ENCODE data around the gene UBAP1L.
"Not testable (repeated sequence)": the region's sequence is repeated elsewhere in the genome, so short reads cannot be mapped to it uniquely, and the experiment has no call there.

The UBAP1L gene

DNA sequence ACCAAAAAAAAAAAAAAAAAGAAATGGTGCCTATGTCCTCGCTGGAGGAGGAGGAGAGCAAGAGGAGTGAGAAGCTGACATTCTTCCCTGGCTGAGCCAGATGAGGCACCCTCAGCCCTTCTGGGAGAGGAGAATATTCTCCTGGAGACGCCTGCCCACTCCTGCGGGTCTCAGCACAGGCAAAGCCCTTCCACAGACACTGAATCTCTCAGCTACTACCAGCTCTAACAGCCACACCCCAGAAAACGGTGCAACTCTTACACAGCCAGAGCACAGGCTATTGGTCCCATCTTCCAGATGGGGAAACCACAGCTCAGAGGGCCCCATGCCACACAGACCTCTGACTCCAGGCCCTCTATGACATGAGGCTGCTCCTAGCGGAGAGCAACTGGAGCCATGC lies 52.9 kb downstream of the UBAP1L start:
- no peak for DNase-seq

DNA sequence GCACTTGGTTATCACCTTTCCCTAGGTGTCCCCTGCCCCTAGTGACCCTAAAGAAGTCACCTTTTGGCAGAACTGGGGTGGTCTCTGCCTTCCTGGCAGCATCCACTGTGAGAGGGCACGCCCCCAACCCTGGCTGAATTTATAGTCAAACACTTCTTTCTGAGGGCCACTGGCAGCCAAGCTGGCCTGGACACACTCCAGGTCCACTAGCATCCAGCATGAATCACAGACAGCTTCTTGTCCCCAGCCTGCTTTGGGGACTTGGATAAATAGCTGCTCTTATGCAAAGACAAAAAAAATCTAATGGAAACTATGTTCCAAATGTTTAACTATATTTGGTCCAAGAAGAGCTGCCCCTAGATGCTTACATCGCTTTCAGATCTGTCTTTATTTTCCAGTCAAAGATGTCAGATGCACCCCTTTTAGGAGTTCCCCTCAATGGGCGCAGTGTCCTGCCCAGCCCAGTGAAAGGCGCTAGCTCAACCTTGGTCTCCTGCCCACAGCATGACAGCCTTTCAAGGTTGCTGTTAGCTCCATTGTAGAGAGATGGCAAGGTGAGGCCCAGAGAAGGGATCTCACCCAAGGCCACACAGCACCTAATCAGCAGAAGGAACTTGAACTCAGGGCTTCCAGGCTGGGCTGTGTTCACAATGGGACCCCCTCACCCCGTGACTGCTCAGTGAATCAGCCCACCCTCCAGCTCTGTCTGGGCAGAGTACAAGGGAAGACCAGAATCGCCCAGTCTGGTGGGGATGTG lies 54.2 kb downstream of the UBAP1L start:
- DNase-seq: no peak

DNA sequence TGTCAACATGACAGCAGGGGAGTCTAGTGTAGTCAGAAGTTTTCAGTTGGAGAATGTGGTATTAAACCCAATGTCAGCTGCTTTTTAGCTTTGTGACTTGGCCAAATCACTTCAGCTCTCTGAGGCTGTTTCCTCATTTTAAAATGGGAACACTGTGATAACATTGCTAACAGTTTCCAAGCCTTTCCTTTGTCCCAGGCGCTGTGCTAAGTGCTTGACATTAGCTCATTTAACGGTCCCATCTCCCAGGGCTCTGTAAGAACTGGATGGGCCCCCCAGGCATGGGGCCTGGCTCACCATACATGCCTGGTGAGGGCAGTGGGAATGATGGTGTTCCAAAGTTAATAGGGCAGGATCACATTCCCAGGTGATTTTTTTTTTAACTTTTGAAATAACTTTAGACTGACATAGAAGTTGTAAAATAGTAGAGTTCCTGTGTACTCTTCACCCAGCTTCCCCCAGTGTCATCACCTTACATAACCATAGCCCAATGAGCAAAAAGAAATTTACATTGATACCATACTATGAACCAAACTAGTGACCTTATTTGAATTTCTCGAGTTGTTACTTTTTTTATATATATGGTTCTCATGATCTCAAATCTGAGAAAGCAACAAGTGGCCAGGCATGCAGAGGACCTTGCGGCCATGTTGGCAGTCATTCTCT lies 54.9 kb downstream of the UBAP1L start:
- DNase-seq: no peak

DNA sequence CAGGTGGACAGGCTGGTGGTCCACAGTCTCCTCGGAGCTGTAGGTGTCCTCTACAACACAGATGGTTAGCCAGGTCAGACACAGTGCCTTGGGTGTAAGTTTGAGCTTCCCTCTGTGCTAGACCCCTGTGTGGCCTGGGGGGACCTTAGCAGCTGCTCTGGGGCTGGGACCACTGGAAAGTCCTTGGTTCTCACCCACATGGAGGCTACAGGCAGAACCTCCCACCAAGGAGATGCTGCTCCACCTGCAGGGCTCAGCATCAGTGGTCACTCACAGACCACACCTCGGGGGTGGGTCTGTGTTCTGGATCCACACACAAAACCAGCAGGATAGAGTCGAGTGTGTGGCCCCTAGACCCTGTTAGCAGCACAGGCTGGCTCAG lies 55.6 kb downstream of the UBAP1L start:
- no peak for DNase-seq

DNA sequence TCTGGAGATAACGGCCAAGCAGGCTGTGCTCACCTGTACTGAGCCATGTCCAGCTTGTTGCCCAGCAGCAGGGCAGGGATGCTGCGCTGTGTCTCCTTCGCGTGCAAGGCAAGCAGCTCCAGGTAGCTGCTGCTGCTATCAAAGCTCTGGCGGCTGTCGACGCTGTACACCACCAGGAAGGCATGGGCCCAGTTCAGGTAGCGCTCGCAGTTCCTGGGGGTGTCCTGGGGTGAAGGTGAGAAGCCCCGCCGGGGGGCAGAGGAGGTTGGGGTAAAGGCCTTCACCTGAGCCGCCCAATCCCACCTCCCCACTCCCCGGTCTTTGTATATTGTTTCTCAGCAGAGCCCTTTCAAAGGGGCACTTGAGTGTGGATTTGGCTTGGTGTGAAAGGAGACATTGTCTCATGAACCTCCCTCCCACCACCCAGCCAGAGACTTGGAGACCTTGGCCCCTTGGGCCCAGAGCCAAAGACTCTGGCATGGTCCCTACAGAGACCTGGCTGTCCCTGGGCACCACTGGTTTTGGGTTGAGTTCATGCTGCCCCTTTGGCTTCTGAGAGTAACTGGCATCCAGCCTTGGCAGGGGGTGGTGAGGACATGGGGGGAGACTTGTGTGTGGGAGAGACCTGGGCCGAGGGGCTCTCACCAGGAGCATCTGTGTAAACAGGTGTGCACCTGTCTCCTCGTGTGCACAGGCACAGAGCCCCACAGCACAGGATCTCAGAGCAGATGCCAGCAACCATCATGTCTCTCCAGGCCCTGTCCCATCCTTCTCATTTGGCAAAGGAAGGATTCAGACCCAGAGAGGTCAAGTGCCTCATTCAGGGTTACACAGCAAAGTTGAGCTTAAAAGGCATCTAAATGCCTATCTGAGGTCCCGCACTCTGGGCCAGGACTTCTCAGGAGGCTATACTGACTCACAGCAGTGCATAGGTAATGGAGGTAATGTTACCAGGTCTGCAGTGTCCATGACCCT lies 56.3 kb downstream of the UBAP1L start:
- DNase-seq: no peak

DNA sequence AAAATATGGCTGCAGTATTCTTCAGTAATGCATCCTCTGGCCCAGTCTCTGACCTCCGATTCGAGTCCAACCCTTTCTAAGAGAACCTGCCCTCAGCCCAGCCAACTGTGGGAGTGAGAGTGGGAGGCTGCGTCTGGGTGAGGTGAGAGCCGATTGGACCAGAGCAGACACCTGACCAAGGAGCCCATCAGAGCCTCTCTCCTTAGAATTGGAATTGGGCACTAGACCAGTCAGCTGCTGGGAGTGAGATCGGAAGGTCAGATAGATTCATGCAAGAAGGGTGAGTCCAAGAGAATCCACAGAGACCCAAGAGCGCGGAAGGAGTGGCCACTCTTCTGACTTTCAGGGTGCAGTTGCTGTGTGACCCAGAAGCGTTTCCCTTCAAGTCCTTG lies 57.5 kb downstream of the UBAP1L start:
- DNase-seq: no peak

DNA sequence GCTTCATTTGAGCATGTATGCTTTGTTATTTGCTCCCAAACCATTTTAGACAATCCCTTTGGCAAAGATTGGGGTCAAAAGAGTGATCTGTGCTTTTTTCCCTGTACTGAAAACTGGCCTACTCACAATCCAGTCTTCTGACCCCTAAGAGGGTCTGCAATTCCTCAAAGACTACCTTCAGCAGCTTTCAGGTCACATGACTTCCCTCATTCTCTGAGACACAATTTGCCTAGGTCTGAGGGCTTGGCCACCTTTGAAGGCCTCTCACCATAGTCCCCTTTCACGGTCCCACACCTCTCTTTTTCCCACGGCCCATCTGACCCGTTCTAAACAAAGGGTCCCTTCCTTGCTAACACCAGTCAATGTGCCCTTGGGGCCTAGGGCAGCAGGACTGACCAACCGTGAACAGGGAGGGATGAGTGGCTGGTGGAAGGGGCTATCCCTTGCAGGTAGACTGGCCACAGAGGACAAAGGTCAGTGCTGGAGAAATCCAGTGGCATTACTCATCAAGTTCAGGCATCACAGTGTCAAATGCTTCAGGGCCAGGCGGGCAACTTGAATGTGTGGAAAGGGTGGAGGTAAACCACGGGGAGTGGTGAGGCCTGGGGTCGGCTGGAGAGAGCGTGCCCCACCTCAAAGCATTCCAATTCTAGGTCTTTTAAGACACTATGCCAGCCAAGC lies 58.0 kb downstream of the UBAP1L start:
- DNase-seq: no peak

DNA sequence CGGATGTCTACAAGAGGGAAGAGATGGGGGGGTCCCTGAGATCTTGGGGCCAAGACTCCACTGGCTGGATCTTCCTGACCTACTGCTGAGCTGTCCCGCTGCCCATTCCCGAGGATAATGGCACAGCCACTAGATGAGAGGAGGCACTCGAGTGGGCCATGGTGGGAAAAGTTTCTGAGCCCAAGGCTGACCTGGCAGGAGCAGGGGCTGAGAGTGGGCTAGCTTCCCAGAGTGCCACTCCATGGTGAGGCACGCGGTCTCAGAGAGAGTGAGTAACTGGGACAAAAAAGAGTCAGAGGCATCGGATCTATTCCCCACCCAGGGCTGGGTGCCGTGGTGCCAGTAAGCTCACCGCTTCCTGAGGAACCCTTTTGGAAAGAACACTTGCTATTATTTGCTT lies 58.9 kb downstream of the UBAP1L start:
- no peak for DNase-seq

DNA sequence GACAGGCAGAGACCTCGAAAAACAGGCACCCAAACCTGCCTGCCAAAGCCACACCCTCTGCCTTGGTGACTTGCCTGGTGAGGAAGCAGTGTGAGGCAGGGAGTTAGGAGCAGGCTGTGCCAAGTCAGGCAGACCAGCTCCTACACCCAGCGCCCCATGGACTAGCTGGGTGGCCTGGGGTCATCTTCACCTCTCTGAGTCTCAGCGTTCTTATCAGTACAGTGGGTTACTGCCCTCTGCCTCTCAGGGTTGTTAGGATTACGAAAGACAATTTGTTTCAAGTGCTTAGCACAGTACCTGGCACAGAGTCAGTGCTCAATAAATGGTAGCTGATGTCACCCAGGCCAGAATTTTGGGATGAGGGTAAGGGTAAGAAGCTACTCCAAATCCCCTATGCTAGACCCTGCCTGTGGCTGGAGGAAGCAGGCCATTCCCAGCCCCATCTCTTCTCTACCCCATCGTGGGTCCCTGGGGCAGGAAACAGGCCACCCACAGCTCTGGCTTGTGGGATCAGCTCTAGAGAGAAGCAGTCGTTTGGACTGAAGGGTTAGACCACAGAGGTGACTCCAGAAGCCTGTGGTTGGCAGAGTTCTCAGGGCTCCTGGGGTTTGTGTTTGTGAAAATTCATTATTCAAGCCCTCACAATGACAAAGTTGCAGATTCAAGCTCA lies 59.7 kb downstream of the UBAP1L start:
- DNase-seq: no peak

DNA sequence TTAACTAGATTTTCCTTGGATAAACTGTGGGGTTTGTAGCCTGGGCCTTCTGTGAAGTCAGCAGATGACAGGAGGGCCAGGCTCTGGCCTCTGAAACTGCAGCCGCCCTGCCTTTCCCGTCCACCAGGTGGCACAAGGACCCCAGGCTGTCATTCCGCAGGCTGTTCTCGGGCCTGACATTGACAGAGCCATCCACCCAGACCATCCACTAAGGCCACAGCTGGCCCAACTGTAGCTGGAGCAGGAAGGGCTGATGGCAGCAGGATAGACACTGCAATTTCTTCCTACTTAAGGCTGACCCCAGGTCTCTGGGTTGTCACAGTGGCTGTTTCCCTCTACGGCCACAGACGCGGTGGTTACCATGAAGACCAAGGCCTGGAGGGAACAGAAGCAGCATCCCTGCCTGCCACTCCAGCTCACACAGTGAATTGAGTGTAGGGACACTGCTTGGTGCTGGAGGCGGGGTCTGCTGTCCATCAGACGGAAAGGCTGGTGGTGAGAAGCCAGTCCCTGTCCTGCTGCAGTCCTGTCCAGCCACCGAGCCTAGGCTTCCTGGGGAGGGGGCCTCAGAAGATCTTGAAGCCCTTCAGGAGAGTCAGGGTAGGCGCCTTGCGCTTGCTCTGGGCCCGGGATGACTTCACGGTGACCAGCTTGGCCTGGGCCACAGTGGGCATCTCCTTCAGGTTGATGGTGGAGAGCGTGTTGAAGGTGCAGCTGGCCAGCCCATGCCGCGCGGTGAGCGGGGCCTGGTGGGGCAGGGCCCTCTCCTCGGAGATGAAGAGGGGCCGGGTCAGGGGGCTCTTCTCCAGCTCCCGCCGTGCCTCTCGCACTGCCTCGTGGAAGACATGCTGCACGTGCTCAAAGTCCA lies 60.4 kb downstream of the UBAP1L start:
- DNase-seq: peak; percentile 54

DNA sequence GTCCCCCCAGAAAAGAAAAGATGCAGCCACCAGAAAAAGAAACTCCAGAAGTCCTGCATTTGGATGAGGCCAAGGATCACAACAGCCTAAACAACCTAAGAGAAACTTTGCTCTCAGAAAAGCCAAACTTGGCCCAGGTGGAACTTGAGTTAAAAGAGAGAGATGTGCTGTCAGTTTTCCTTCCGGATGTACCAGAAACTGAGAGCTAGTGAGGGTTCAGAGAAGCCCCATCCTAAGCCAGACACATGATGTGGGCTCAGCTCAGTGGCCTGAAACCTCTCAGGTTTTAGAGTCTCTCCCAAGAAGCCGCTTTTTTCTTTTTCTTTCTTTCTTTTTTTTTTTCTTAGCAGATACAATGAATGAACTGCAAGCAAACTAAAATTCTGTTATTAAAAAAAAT lies 62.0 kb downstream of the UBAP1L start:
- no peak for DNase-seq

DNA sequence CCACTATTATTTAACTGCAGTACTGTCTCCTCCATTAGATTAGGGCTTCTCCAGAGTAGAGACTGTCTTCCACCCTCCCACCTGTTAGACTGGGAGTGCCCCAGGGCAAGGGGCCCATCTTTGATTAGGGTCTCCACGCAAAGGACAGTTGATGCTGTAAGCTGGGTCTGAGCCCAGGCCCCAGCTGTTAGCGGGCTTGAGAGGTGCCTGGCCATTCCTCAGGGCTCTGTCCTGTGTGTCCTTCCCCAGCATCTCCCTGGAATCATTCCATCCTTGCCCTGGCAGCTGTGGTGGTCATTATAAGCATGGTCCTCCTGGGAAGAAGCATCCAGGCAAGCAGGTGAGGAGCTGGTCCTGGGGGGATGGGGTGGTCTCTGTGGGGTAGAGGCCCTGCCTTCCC lies 63.7 kb downstream of the UBAP1L start:
- DNase-seq: no peak

DNA sequence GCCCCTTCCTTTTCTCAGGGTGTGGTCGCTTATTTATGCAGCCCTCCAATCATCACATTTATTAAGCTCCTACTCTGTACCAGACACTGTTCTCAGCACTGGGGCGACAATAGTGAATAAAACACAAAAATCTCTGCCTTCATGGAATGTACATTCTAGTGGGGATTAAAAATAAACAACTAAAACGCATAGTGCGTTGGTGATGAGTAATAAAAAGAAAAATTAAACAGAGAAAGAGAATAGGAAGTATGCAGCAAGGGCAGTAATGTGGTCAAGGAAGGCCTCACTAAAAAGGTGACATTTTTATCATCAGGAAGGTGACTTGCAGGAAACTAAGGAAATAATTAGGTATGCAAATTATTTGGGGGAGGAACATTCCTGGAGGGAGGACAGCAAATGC lies 64.7 kb downstream of the UBAP1L start:
- no peak for DNase-seq

DNA sequence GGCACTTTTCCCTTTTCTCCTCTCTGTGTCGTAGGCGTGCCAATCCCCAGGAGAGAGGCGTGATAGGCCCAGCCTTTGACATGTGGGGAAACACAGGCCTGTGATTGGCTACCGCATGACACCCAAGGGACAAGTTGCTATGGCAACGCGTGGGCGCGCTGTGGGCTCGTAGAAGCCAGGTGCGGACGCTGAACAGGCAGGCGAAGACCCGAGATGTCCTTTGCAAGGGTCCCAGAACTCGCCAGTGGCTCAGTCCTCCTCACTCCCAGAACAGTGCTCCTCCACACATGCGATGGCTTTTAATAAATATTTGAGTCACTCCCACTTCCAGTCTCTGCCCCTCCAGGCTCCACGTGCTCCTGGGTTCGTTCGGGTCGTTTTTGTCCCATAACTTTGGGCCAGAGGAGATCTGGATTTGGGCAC lies 65.6 kb downstream of the UBAP1L start:
- DNase-seq: peak; percentile 85

DNA sequence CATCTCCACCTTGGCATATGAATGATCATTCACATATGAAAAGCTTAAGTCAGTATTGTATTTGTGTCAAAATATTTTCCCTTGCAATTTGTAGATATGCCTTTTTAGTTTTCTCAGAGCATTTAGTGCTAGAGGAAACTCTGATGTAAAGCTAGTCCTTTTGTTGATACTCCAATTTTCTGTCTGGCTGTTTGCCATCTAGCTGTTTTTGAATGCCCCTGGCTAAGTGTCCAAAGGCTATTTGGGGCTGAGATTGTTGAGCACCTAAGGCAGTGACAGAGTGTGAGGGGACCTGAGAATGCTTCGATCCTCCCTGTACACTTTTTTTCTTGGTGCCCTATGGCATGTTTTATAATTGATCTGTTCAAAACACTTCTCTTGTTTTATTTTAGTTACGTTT lies 66.8 kb downstream of the UBAP1L start:
- no peak for DNase-seq

DNA sequence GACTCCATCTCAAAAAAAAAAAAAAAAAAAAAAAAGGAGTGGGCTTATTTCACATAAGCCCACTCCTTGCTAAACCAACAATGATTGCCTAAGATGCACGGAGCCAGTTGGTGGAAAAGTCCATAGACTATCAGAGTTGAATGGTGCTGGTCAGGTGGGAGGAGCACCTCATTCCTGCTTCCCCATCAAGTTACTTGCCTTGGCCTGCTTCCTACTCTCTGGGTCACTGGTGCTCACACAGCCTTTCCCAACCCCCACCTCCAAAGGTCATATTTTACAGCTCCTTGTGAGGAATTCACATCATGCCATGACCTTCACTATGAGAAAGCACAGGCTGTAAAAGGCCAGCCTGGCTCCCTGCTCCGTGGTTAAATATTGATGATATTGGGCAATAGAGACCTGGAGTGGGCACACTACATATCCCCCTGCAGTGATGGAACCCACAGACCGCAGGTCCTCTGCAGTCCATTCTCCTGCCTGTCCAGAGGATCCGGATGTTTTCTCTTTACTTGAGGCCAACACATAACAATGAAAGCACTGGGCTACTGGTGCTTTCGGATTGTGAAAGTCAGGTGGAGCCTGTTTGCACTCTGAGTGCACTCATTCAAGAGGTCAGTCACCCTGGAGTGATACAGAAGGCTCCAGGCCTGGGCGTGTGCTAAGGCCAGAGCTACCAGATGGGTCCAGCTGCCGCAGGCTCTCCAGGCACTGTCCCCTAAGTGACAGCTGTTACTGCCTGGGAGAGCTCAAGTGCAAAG lies 70.1 kb downstream of the UBAP1L start, which contains the start of gene SLC51B:
SLC51B (plus strand) TSS at position 664 of the 758 bp plus-strand sequence. CDS start 4,618 bp downstream, outside the sequence.
- no peak for DNase-seq

DNA sequence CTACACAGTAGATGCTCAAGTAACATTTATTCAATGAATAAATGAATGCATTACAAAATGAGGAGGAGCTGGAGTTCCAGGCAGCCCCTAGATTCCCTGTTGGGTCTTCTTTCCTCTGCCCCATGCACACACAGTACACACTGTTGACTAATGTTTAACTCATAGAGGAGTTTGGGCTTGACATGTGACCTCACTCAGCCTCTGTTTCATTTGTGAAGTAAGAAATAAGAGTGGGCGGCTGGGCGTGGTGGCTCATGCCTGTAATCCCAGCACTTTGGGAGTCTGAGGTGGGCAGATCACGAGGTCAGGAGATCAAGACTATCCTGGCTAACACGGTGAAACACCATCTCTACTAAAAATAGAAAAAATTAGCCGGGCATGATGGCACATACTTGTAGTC lies 70.8 kb downstream of the UBAP1L start:
- DNase-seq: not testable (repeated sequence)

DNA sequence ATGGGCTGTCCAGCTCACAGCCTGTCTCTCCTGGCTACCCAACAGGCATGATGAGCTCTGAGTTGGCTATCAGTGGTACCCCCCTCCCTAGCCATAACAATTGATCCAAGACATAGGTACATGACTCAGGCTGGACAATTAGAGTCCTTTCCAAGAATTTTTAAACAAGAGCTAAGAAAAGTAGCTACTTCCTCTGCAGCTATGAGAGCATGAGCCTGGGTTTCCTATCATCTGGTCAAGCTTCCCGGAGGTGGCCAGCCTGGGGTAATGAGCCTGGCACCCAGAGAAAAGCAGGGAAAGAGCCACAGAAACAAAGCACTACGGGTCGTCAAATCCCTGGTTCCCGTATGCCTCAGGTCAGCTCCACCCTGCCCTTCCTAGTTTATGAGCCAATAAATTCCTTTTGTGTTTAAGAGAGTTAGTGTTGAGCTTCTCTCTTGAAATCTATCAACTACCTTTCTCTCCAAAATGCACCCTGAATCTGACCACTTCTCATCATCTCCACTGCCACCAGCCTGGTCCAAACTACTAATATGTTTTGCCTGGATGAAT lies 72.1 kb downstream of the UBAP1L start:
- no peak for DNase-seq

All from activated CD4-positive, CD25-positive, alpha-beta regulatory T cell treated with anti-CD3 and anti-CD28 coated beads, Interleukin-2, amount 50 U/mL, for 72 hours (primary cell).